HFF-Myc (cell line): ENCODE data around the gene FHAD1.

Experiments
- DNase-seq: peaks from one replicate; pipeline ENCODE4 v3.0.0-alpha.2; 2011; ENCODE audit warnings: low read depth; ENCODE audit errors: extremely low read depth
- H3K4me3 ChIP-seq: replicated peaks from 2 replicates; pipeline ENCODE4 v1.5.1; 2011; ENCODE audit warnings: low read depth, mild to moderate bottlenecking, control low read depth, low read length
- TF ChIP-seq, protein P1 (sequence below): IDR thresholded peaks from 2 replicates; pipeline ENCODE4 v1.5.1; 2012; ENCODE audit warnings: mild to moderate bottlenecking, low read depth, low read length, control low read depth; ENCODE audit errors: missing control alignments

FHAD1 gene

DNA sequence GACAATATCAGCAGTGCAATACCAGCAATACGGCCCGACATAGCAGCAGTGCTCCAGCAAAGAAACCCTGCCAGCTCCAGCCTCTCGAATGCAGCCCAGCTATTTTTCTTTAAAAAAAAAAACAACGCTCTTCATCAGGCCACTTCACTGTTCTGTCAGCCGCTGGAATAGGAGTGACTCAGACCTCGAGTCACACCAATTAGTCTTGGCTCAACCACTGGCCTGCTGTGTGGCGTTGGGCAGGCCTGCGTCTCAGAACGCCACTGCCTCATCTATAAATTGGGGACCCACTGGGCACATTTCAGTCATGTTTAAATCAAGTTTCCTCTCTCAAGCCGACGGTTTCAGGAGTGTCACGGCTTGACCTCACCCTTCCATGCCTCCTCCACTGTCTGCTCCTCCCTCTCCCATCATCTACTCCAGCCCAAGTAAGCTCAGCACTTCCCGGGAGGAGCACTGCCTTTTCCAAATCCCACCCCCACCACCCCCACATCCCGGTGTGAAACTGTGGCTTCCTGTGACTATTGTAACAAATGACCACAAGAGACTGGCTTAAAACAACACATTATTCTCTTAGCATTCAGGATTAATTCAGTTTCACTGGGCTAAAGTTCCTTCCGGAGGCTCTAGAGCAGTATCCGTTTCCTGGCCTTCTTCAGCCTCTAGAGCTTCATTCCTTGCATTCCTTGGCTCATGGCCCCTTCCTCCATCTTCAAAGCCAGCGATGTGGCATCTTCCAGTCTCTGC, 90.8 kb downstream of the FHAD1 start:
- TF ChIP-seq, protein P1, sequence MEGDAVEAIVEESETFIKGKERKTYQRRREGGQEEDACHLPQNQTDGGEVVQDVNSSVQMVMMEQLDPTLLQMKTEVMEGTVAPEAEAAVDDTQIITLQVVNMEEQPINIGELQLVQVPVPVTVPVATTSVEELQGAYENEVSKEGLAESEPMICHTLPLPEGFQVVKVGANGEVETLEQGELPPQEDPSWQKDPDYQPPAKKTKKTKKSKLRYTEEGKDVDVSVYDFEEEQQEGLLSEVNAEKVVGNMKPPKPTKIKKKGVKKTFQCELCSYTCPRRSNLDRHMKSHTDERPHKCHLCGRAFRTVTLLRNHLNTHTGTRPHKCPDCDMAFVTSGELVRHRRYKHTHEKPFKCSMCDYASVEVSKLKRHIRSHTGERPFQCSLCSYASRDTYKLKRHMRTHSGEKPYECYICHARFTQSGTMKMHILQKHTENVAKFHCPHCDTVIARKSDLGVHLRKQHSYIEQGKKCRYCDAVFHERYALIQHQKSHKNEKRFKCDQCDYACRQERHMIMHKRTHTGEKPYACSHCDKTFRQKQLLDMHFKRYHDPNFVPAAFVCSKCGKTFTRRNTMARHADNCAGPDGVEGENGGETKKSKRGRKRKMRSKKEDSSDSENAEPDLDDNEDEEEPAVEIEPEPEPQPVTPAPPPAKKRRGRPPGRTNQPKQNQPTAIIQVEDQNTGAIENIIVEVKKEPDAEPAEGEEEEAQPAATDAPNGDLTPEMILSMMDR, result no peak
- no peak for DNase-seq
- H3K4me3 ChIP-seq, result no peak overlapping the region

DNA sequence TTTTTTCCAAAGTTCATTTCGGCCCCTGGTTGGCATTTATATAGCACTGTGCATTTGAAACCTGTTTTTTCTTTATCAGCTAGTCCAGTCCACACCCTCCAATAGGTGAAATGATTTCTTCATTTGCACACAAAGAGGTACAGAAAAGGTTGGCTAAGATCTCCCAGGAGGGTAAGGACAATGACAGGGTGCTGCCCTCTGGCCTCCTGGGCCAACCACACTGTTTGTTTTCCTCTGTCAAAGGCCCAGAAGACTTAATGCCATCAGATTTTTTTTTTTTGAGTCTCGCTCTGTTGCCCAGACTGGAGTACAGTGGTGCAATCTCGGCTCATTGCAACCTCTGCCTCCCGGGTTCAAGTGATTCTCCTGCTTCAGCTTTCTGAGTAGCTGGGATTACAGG, 92.5 kb downstream of the FHAD1 start:
- TF ChIP-seq, protein P1, result no peak
- no peak for DNase-seq

DNA sequence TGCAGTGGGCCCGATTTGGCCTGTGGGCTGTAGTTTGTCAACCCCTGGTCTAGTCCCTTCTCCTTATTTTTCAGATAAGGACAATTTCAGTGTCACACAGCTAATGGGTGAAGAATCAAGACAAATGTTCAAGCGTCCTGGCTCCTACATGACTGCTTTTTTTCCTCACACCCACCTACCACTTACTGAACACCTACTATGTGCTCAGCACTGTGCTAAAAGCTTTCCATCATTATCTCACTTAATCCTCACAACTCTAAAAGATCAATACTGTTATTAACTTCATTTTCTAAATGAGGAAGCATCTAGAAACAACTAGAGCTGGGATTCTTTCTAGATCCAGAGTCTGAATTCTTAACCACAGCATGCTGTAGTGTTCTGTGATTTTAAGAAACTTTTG, 94.2 kb downstream of the FHAD1 start:
- H3K4me3 ChIP-seq, result no peak overlapping the region
- TF ChIP-seq, protein P1, result no peak
- no peak for DNase-seq

More for the DNA sequence above, 92.5 kb downstream of the FHAD1 start:
- no peak overlapping the region for H3K4me3 ChIP-seq

DNA sequence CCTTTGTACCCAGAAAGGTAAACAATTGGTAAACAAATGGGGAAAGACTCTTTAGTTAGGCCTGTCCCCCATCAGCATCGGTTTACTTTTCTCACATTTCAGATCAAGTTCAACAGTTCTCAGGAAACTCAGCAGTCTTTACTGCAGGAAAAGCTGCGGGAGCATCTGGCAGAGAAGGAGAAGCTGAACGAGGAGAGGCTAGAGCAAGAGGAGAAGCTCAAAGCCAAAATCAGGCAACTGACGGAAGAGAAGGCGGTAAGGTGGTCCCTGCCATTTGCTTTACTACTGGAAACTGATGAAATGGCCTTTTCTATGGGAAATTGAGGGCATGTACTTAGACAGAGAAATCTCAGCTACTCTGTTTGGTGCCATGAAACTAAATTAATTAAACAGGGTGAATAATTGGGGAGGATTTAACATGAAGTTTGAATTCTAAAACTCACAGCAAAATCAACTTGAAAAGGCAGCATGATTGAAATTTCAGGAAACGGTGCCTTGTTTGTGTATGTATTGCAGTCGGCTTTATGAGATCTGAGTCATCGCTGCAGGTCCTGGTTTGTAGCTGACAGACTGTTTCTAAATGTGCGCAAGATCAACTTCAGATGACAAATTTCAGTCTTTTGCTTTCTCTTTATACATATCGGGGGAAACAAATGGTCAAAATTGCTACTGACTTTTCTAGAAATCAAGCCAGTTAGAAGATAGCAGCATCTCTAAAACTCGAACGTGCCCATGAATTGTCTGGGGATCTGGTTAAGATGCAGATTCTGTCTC, 94.8 kb downstream of the FHAD1 start:
- DNase-seq, result peak; percentile 37
- no peak overlapping the region for H3K4me3 ChIP-seq
- TF ChIP-seq, protein P1, result no peak

DNA sequence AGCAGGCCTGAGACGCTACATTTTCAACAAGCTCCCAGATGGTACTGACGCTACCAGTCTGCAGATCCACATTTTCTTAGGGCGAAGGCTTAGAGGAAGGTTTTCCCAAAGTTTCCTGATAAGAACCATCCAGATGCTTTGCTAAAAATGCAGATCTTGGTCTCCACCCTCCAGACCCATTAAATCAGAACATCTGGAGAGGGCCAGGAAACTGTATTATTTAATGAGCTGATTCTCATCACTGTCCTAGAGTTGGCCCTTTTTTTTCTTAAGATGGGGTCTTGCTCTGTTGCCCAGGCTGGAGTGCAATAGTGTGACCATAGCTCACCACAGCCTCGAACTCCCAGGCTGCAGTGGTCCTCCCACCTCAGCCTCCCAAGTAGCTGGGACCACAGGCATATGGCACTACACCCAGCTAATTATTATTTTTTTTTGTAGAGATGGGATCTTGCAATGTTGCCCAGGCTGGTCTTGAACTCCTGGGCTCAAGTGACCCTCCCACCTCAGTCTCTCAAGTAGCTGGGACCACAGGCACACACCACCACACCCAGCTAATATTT, 95.5 kb downstream of the FHAD1 start:
- TF ChIP-seq, protein P1, result no peak
- H3K4me3 ChIP-seq, result no peak overlapping the region

DNA sequence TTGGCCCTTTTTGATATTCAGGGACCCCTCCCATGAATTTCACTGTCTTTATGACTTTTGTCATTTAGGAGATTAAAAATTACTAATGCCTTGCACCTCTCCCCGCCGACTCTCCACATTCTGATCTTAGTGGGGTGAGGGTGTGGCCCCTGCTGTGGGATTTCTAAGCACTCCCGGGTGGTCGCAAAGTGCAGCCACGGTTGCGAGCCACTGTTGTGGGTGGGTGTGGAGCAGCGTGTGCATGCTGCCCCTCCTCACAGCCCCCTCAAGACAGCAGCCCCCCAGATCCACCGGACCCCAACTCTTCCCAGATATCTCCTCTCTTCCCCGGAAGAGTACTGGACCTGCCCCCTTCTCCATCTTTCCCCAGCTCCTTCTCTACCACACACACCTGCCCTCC, 96.1 kb downstream of the FHAD1 start:
- no peak for DNase-seq
- TF ChIP-seq, protein P1, result no peak

More for the DNA sequence above, 95.5 kb downstream of the FHAD1 start:
- DNase-seq, result no peak

More for the DNA sequence above, 96.1 kb downstream of the FHAD1 start:
- no peak overlapping the region for H3K4me3 ChIP-seq
